Neural progenitor cell (in vitro differentiated cells): Measurements from ENCODE around the gene CKS1B. TPM values are rescaled to one million over a fixed set of nuclear protein-coding genes. Genes with fewer than 3 reads are reported as not detected.
"Not testable (repeated sequence)": the region's sequence is repeated elsewhere in the genome, so short reads cannot be mapped to it uniquely, and the experiment has no call there.

Experiments
- DNase-seq: peaks from one replicate; pipeline ENCODE4 v3.0.0-alpha.2; 2016; ENCODE audit warnings: low spot score
- H2AFZ ChIP-seq: fragments of 200-600 bp; sonication (generic); replicated peaks from 2 replicates; pipeline ENCODE4 v1.6.1; 2016; ENCODE audit warnings: antibody characterized with exemption
- H3F3A ChIP-seq: fragments of 200-600 bp; sonication (generic); 2 replicates; pipeline ENCODE4 v1.6.1; 2016; ENCODE audit warnings: antibody characterized with exemption, low read depth
- H3K27ac ChIP-seq: fragments of 200-600 bp; sonication (generic); 2 replicates; pipeline ENCODE4 v1.5.1; 2016; ENCODE audit warnings: mild to moderate bottlenecking
- H3K27me3 ChIP-seq: fragments of 200-600 bp; sonication (generic); 2 replicates; pipeline ENCODE4 v1.6.1; 2016; ENCODE audit warnings: mild to moderate bottlenecking, moderate library complexity
- H3K36me3 ChIP-seq: fragments of 200-600 bp; sonication (generic); 2 replicates; pipeline ENCODE4 v1.5.1; 2016
- H3K4me1 ChIP-seq: fragments of 200-600 bp; sonication (generic); 2 replicates; pipeline ENCODE4 v1.6.1; 2016; ENCODE audit warnings: mixed run types
- H3K4me2 ChIP-seq: fragments of 200-600 bp; sonication (generic); 2 replicates; pipeline ENCODE4 v1.6.1; 2016
- H3K4me3 ChIP-seq: fragments of 200-600 bp; sonication (generic); 2 replicates; pipeline ENCODE4 v1.5.1; 2016
- H3K79me2 ChIP-seq: fragments of 200-600 bp; sonication (generic); 2 replicates; pipeline ENCODE4 v1.6.1; 2016; ENCODE audit warnings: low read depth
- H3K9ac ChIP-seq: fragments of 200-600 bp; sonication (generic); 2 replicates; pipeline ENCODE4 v1.6.1; 2016
- H3K9me3 ChIP-seq: fragments of 200-600 bp; sonication (generic); 2 replicates; pipeline ENCODE4 v1.5.1; 2016; ENCODE audit warnings: low read depth
- H4K20me1 ChIP-seq: fragments of 200-600 bp; sonication (generic); 2 replicates; pipeline ENCODE4 v1.6.1; 2016; ENCODE audit warnings: low read depth
- H3K27ac Mint-ChIP-seq: 3 replicates; pipeline ENCODE4 v1.8.0; 2021; ENCODE audit warnings: mixed read lengths
- H3K27me3 Mint-ChIP-seq: 2 replicates; pipeline ENCODE4 v1.8.0; 2022; ENCODE audit warnings: low read depth, mild to moderate bottlenecking, inconsistent platforms, moderate library complexity, mixed read lengths; ENCODE audit not compliant: insufficient read depth
- H3K36me3 Mint-ChIP-seq: 3 replicates; pipeline ENCODE4 v1.8.0; 2021; ENCODE audit warnings: mixed read lengths
- H3K4me1 Mint-ChIP-seq: 3 replicates; pipeline ENCODE4 v1.8.0; 2021; ENCODE audit warnings: mixed read lengths
- H3K4me3 Mint-ChIP-seq: 3 replicates; pipeline ENCODE4 v1.8.0; 2021; ENCODE audit warnings: mild to moderate bottlenecking, moderate library complexity, mixed read lengths
- H3K9me3 Mint-ChIP-seq: 3 replicates; pipeline ENCODE4 v1.8.0; 2020; ENCODE audit warnings: mixed read lengths
- CTCF ChIP-seq: fragments of 200-600 bp; sonication (generic); IDR thresholded peaks from 2 replicates; pipeline ENCODE4 v1.5.1; 2017; ENCODE audit warnings: antibody characterized with exemption, mild to moderate bottlenecking
- EZH2 ChIP-seq: fragments of 200-600 bp; sonication (generic); IDR thresholded peaks from 2 replicates; pipeline ENCODE4 v1.6.1; 2017; ENCODE audit warnings: antibody characterized with exemption, mild to moderate bottlenecking, moderate library complexity
- EZH2phosphoT487 ChIP-seq: fragments of 200-600 bp; sonication (generic); IDR thresholded peaks from 2 replicates; pipeline ENCODE4 v1.6.1; 2017; ENCODE audit warnings: antibody characterized with exemption
- total RNA-seq: library from RNA; depleted of rRNA; stranded (reverse); fragments of >200 nt; gene quantifications from 2 replicates; pipeline ENCODE4 v1.2.3, GENCODE V29; 2015; ENCODE audit warnings: low replicate concordance

Gene CKS1B
- total RNA-seq, 1 donor from 2014 or later = 297 TPM

- H3K79me2 ChIP-seq = peaks cover 92% of the 10 kb centered on the region
- Mint-ChIP-seq H3K27me3 (peaks cover 4% of the 10 kb centered on the region), H3K4me1 (peaks cover 10% of the 10 kb centered on the region), H3K9me3 (no peaks in the 10 kb centered on the region), H3K36me3 (peaks cover 14% of the 10 kb centered on the region), H3K27ac (no peak overlapping the region), H3K4me3 (no peak overlapping the region)
- peaks cover 39% of the 10 kb centered on the region for H3F3A ChIP-seq
- H4K20me1 ChIP-seq = peaks cover 10% of the 10 kb centered on the region
- peaks cover 15% of the 10 kb centered on the region for H3K4me1 ChIP-seq
- H3K27ac ChIP-seq = no peak overlapping the region
- no peaks in the 10 kb centered on the region for H3K9me3 ChIP-seq
- TF ChIP-seq EZH2 (no peak), EZH2phosphoT487 (no peak), CTCF (no peak)
- no peaks in the 10 kb centered on the region for H3K27me3 ChIP-seq
- no peak for DNase-seq
- no peak overlapping the region for H2AFZ ChIP-seq
- H3K4me2 ChIP-seq = peak overlapping the region; percentile 80
- peak overlapping the region; percentile 87 for H3K4me3 ChIP-seq
- H3K9ac ChIP-seq = peak overlapping the region; percentile 7
- peaks cover 14% of the 10 kb centered on the region for H3K36me3 ChIP-seq
These were observed 7.9 kb downstream of the CKS1B start for GRCh38 chr1:154982341-154982740.

- peak within 1 kb of the TSS; percentile 91 for H3K9ac ChIP-seq
- Mint-ChIP-seq H3K36me3 (peaks cover 13% of the 10 kb centered on the region), H3K4me1 (peaks cover 7% of the 10 kb centered on the region), H3K27ac (peak within 1 kb of the TSS; percentile 31), H3K9me3 (no peaks in the 10 kb centered on the region), H3K4me3 (no peak within 1 kb of the TSS), H3K27me3 (peaks cover 4% of the 10 kb centered on the region)
- peaks cover 92% of the 10 kb centered on the region for H3K79me2 ChIP-seq
- H3K9me3 ChIP-seq = no peaks in the 10 kb centered on the region
- no peaks in the 10 kb centered on the region for H3K27me3 ChIP-seq
- peaks cover 9% of the 10 kb centered on the region for H3K36me3 ChIP-seq
- H3K4me1 ChIP-seq = peaks cover 15% of the 10 kb centered on the region
- peak within 1 kb of the TSS; percentile 87 for H3K4me3 ChIP-seq
- H3F3A ChIP-seq = peaks cover 38% of the 10 kb centered on the region
- DNase-seq = peak; percentile 100
- TF ChIP-seq EZH2phosphoT487 (no peak), CTCF (no peak), EZH2 (no peak)
- no peak within 1 kb of the TSS for H3K27ac ChIP-seq
- H3K4me2 ChIP-seq = peak within 1 kb of the TSS; percentile 97
- no peak within 1 kb of the TSS for H2AFZ ChIP-seq
- H4K20me1 ChIP-seq = peaks cover 8% of the 10 kb centered on the region
These were observed 8.6 kb downstream of the CKS1B start, which contains the start of gene FLAD1 for GRCh38 chr1:154982897-154983648. Gene FLAD1, plus strand, starts transcription at chr1:154983344. Its CDS starts 351 bp downstream, at chr1:154983695.

DNA sequence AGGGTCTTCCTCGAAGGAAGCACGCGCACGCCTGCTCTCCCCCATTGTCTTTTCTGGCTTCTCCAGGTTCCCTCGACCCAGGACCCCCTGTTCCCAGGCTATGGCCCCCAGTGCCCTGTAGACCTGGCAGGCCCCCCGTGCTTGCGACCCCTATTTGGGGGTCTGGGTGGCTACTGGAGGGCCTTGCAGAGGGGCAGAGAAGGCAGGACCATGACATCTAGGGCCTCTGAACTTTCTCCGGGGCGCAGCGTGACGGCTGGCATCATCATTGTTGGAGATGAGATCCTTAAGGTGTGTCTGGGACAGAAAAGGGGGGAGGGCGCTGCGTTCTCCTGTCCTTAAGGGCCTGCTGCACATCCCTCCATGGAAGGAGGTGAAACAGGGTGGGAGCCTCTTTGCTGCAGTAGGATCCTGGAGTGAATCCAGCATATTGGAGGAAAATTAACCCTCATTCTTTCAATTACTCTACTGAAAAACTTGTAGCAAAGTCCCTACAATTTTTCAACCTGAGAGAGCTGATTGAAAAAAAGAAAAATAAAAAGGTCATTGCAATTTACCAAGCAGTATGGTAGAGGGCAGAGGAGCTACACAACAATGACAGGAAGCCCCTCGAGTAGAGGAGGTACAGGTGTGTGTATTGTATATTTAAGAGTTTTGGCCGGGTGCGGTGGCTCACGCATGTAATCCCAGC is 9.4 kb downstream of the CKS1B start:
- Mint-ChIP-seq H3K4me3 (no peak overlapping the region), H3K27me3 (peaks cover 5% of the 10 kb centered on the region), H3K4me1 (peaks cover 8% of the 10 kb centered on the region), H3K36me3 (peaks cover 17% of the 10 kb centered on the region), H3K27ac (peak overlapping the region; percentile 31), H3K9me3 (no peaks in the 10 kb centered on the region)
- H2AFZ ChIP-seq = no peak overlapping the region
- peaks cover 13% of the 10 kb centered on the region for H4K20me1 ChIP-seq
- H3K36me3 ChIP-seq = peaks cover 7% of the 10 kb centered on the region
- H3K9ac ChIP-seq = peak overlapping the region; percentile 91
- H3K4me3 ChIP-seq = peak overlapping the region; percentile 87
- no peak overlapping the region for H3K27ac ChIP-seq
- H3K4me2 ChIP-seq = peak overlapping the region; percentile 97
- H3K9me3 ChIP-seq = no peaks in the 10 kb centered on the region
- H3K4me1 ChIP-seq = peaks cover 15% of the 10 kb centered on the region
- TF ChIP-seq EZH2phosphoT487 = no peak
- TF ChIP-seq EZH2 = no peak
- TF ChIP-seq CTCF = no peak
- H3K79me2 ChIP-seq = peaks cover 96% of the 10 kb centered on the region
- H3F3A ChIP-seq = peaks cover 34% of the 10 kb centered on the region
- H3K27me3 ChIP-seq = no peaks in the 10 kb centered on the region
- DNase-seq = no peak

- not testable (repeated sequence) for H3K27ac ChIP-seq, H2AFZ ChIP-seq, H3K9ac ChIP-seq, H3K4me2 ChIP-seq, H3K9me3 Mint-ChIP-seq, H3K4me3 ChIP-seq, H3K4me3 Mint-ChIP-seq, H3K27me3 Mint-ChIP-seq, H3K9me3 ChIP-seq, H3K36me3 ChIP-seq, H3K27me3 ChIP-seq, H3K4me1 Mint-ChIP-seq, DNase-seq, H3K27ac Mint-ChIP-seq
- peaks cover 11% of the 10 kb centered on the region for H3K36me3 Mint-ChIP-seq
- Histone ChIP-seq H3K4me1 (peaks cover 15% of the 10 kb centered on the region), H4K20me1 (peaks cover 25% of the 10 kb centered on the region), H3F3A (peaks cover 15% of the 10 kb centered on the region), H3K79me2 (peaks cover 74% of the 10 kb centered on the region)
These were observed 12.3 kb downstream of the CKS1B start for GRCh38 chr1:154986736-154987135.
